Measurements from ENCODE around the gene GP2.

- TF ChIP-seq CTCF (IDR thresholded peaks at IDR 0.05) (no peak), POLR2A (IDR thresholded peaks at IDR 0.05) (no peak), EP300 (IDR thresholded peaks at IDR 0.05) (no peak)
Measured at GRCh38 chr16:20339744-20340143, 12.4 kb upstream of the GP2 start.
